GM20000 (cell line): ENCODE measurements around the gene SUN1.

ENCODE experiments used
- DNase-seq: peaks from one replicate; pipeline ENCODE4 v3.0.0; 2012; ENCODE audit warnings: low spot score
- TF ChIP-seq, protein P1 (sequence below): IDR thresholded peaks from 2 replicates; pipeline ENCODE4 v1.5.1; 2012; ENCODE audit warnings: mild to moderate bottlenecking, control low read depth; ENCODE audit errors: extremely low read depth, missing control alignments

Gene SUN1

DNA sequence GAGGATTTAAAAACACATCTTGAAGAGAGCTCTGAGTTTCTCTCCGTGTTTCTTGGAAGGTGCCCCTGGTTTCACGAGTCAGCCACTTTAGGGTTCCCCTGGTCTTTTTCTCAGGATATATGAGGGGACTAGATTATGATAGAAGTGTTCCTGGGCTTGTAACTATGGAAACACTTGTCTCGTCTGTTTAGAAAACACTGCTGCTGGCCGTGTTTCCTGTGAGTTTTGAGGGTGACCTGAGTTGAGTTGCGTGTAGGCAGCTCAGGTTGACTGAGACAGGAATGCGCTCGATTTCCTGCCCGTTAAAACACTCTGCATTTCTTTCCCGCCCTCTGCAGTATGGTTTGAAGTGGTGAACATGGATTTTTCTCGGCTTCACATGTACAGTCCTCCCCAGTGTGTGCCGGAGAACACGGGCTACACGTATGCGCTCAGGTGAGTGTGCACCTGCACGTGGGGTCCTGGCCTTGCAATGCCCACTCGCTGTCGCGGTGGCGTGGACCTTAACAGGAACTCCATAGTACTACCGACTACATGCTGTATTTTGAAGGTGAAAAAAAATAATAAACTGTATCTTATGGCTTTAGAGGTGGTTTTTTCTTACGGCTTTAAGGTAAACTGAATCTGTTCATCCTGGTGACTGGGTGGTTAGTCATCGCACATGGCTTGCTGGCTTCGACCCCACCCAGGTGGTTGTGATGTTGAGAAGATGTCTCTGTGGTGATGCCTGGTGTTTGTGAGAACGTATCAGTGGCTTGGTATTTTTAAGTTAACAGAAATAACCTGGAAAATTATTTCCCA, at the start of gene SUN1:
Gene SUN1, plus strand, starts transcription at position 310 of the 801 bp plus-strand sequence. Its CDS starts 49 bp downstream, at position 359.
- peak; percentile 72 for DNase-seq
- TF ChIP-seq, protein P1, sequence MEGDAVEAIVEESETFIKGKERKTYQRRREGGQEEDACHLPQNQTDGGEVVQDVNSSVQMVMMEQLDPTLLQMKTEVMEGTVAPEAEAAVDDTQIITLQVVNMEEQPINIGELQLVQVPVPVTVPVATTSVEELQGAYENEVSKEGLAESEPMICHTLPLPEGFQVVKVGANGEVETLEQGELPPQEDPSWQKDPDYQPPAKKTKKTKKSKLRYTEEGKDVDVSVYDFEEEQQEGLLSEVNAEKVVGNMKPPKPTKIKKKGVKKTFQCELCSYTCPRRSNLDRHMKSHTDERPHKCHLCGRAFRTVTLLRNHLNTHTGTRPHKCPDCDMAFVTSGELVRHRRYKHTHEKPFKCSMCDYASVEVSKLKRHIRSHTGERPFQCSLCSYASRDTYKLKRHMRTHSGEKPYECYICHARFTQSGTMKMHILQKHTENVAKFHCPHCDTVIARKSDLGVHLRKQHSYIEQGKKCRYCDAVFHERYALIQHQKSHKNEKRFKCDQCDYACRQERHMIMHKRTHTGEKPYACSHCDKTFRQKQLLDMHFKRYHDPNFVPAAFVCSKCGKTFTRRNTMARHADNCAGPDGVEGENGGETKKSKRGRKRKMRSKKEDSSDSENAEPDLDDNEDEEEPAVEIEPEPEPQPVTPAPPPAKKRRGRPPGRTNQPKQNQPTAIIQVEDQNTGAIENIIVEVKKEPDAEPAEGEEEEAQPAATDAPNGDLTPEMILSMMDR, result no peak

DNA sequence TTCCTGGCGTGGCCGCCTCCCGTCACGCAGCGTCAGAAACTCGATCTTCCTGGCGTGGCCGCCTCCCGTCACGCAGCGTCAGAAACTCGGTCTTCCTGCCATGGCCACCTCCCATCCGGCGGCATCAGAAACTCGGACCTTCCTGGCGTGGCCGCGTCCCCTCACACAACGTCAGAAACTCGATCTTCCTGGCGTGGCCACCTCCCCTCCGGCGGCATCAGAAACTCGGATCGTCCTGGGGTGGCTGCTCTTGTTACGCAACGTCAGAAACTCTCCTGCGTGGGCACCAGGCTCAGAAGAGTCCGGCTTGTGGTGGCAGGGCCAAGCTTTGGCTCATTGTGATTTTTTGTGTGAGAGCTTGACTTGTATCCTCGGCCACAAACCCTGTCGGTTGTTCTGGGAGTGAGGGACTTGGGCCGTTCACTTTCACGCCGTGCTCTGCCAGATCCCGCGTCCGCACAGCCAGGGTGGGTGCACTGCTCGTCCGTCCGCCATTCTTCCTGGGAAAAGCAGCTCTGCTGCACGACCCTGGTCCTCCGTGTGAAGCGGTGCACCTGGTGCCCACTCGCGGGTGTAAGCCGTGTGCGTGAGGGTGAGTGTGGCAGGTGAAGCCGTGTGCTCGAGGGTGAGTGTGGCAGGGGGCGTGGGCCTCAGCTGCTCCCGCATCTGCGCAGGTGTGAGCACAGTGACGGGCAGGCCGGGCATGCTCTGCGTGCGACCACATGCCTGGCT, 49.4 kb upstream of the SUN1 start:
- TF ChIP-seq, protein P1, result no peak
- DNase-seq, result no peak

DNA sequence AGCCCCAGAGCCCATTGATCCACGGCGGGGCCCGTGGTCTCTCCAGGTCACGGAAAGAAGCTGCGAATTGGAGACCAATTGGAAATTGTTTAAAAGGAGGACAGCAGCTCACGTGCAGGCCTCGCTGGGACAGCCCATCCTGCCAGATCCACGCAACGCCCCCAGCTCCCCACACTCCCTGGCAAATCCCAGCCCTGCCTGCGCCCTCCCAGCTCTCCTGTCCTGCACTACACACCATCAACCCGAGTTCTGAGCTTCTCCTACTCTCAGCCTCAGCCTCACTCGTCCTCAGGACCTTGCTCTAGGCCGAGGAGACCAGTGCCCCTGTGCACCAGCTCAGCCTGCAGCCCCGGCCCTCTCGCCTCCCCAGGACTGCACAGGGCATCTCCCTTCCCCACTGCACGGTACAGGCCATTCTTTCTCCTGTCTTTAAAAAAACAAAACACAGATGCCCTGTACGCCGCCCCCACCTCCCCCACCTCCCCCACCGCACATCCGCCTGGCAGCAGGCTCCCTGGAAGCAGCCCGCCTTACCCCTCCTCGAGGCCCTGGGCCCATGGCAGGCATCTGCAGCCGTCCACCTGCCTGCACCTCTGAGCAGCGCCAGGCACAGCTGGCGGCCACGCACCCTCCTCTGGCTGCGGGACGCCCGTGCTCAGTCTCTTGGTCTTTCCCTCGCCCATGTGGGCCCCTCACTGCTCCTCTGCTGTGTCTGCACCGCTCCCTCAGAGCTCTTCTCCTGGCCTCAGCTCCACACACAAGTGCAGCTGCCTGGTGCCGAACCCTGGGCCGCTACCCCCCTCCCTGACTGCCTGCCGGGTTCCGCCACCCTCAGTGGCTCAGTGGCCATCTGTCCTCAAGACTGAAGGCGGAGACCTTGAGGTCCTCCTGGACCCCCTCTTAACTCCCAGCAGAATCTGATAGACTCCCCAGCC, 48.5 kb upstream of the SUN1 start:
- DNase-seq, result no peak
- TF ChIP-seq, protein P1, result no peak

DNA sequence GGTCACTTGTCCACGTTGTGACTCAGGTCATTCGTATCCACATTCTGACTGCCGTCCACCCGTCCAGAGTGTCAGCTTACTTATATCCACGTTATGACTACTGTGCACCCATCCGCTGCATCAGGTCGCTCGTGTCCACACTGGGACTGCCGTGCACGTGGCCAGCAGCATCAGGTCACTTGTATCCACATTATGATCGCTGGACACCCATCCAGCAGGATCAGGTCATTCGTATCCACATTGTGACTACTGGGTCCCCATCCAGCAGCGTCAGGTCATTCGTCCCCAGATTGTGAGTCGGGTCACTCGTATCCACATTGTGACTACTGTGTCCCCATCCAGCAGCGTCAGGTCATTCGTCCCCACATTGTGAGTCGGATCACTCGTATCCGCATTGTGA, 47.3 kb upstream of the SUN1 start:
- TF ChIP-seq, protein P1, result no peak

DNA sequence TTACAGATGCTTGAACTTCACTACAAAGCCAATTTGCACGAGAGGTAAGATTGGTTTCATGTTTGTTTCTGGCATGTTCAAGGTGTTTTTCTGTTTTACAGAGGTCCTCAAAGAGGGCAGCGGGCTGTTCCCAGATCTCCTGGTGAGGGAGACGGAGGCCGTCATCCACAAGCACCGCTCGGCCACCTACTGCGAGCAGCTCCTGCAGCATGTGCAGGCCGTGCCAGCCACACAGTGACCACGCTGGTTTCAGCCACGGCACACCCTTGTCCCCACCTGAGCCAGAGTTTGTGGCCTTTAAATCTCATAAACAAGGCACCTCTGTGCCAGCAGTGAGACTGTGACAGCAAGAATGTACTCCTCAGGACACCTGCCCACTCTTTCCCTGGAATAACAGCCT, 46.9 kb upstream of the SUN1 start:
- DNase-seq, result no peak
- TF ChIP-seq, protein P1, result no peak

More for the DNA sequence above, 47.3 kb upstream of the SUN1 start:
- DNase-seq, result no peak

GRCh38 chr7:786472-787255, 45.6 kb upstream of the SUN1 start:
- TF ChIP-seq, protein P1, result peak; percentile 92
- DNase-seq, result peak; percentile 92
